Cardiac fibroblast (primary cell): ENCODE data around the gene AADACL3.
A peak's percentile ranks its signal among the peaks of the same experiment; 100 is the strongest.

Experiments
- DNase-seq, 2 donors: peaks; one replicate each; pipeline versions ENCODE4 v3.0.0 to v3.0.0-alpha.2; 2010; ENCODE audit warnings: low read depth in 2 of 2
- H3K4me3 ChIP-seq, 2 donors: replicated peaks in 1 of 2; 1 replicate in 1 of 2; 2 replicates in 1 of 2; pipeline ENCODE4 v1.5.1; 2011; ENCODE audit warnings: low read depth in 2 of 2, low read length in 2 of 2, mild to moderate bottlenecking in 2 of 2, moderate library complexity in 1 of 2
- CTCF ChIP-seq: IDR thresholded peaks from one replicate; pipeline ENCODE4 v1.5.1; 2011; ENCODE audit warnings: low read depth, mild to moderate bottlenecking, low read length, inconsistent platforms

AADACL3 gene

GRCh38 chr1:12738934-12739333 lies 23.0 kb downstream of the AADACL3 start:
- H3K4me3 ChIP-seq, result no peak overlapping the region
- DNase-seq, result no peak
- TF ChIP-seq CTCF, result no peak

- no peak for DNase-seq
- no peak overlapping the region for H3K4me3 ChIP-seq
- no peak for TF ChIP-seq CTCF
These were observed 23.7 kb downstream of the AADACL3 start for GRCh38 chr1:12739613-12740012.

DNA sequence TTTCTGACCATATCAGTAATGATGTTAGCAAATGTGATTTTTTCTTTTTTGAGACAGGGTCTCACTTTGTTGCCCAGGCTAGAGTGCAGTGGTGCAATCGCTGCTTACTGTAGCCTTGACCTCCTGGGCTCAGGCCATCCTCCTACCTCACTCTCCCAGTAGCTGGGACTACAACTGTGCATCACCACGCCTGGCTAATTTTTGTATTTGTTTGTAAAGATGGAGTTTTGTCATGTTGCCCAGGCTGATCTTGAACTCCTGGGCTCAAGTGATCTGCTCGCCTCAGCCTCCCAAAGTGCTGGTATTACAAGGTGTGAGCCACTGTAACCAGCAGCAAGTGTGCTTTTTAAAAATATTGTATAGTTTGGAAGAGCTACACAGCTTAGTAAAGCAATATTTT lies 26.0 kb downstream of the AADACL3 start:
- DNase-seq, result no peak
- no peak overlapping the region for H3K4me3 ChIP-seq
- no peak for TF ChIP-seq CTCF

DNA sequence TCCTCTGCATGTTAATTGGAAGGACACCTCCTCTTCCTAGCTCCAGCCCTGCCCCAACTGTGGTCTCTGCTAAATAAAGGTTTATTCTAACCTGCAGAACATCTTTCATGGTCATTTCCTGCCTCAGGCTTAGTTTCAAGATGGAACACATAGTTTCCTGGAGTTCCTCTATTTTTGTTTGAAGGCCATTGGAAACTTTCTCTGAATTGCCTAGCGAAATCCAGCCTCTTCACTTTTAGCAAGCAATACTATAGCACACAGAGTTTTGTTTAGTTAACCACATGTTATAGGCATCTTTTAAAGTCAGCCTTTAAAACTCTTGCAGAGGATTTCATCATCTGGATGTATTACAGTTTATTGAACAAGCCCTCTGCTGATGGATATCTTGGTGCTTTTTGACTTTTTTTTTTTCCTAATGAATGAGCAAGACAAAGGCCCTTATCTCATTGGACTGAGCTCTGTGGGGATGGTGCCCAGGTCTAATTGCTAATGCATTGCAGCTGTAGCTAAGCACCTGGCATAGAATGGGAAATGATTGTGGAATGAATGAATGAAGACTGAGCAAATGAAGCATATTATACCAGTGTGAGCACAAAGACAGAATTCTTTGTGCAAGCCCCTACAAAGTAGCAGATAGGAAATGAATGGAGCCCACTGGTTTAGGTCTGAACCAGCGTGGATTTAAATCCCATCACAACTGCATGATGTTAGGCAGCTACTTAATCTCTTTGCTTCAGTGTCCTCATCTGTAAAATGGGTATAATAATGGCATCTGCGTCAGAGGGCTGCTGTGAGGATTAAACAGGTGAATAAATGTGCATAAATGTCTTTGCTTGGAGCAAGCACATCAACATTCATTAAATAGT lies 29.4 kb downstream of the AADACL3 start:
- H3K4me3 ChIP-seq, result no peak overlapping the region
- peak in 1 of 2 donors; percentile 1 for DNase-seq
- TF ChIP-seq CTCF, result no peak

GRCh38 chr1:12745992-12746323 lies 30.0 kb downstream of the AADACL3 start, which contains the start of gene CFAP107:
TSS of gene CFAP107 (plus strand) at chr1:12746200. CDS start at chr1:12746431, 231 bp downstream.
- TF ChIP-seq CTCF, result no peak
- DNase-seq, result no peak
- no peak within 1 kb of the TSS for H3K4me3 ChIP-seq

DNA sequence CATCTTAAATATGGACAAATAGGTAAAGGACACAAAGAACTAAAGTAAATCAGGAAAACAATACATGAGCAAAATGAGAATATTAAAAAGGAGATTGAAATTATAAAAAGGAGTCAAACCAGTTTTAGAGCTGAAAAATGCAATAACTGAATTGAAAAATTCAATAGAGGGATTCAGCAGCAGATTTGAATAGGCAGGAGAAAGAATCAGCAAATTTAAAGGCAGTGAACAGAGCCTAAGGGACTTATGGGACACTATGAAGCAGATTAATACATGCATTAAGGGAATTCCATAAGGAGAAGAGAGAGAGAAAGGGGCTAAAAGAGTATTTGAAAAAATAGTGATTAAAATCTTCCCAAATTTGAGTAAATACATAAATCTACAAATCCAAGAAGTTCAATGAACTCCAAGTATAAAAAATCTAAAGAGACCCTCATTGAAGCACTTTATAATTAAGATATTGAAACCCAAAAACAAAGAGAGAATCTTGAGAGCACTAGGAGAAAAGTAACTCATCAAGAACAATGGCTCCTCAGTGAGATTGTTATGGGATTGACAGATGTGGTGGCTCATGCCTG lies 33.0 kb downstream of the AADACL3 start:
- no peak for DNase-seq
- no peak for TF ChIP-seq CTCF
- H3K4me3 ChIP-seq, result no peak overlapping the region
